NCI-H82 treated with DMSO at 0.1 percent for 48 hours (cell line): ENCODE results near the gene SASH3.

Experiments
- DNase-seq: peaks from one replicate; lab custom pipeline; 2025; ENCODE audit not compliant: unreplicated experiment; lab: John Stamatoyannopoulos, UW

SASH3 gene

DNA sequence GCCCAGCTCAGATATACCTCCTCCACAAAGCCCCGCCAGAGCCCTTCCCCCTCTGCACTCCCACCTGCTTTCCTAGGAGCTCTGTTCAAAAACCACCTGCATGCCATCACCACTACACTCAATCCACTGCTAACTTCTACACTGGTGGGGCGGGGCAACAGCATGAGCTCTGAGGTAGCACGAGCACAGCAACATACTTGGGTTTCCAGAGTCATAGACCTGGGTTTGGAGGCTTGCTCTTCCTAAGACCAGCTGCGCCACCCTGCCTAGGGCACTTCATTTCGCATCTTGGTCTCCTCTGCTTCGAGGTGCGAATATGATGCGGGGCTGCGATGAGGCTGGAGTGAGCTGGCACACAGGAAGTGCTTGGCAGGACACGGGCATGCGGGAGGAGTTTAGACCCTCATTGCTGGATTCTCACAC lies 3.6 kb downstream of the SASH3 start:
- no peak for DNase-seq

DNA sequence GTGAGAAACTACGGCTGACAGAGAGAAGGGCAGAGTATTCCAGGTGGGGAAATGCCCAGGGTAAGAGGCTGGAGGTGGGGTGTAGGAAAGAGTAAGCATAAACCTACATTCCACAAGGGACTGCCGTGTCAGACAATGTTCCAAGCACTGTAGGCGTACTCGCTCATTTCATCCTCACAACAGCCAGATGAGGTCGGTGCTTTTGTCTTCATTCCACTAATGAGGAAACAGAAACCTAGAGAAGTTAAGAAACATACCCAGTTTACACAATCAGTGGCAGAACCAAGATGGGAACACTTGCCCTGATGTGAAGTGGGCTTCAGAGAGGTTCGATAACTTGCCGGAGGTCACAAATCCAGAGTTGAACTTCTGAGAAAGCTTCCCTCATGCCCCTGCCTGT lies 4.6 kb downstream of the SASH3 start:
- no peak for DNase-seq

DNA sequence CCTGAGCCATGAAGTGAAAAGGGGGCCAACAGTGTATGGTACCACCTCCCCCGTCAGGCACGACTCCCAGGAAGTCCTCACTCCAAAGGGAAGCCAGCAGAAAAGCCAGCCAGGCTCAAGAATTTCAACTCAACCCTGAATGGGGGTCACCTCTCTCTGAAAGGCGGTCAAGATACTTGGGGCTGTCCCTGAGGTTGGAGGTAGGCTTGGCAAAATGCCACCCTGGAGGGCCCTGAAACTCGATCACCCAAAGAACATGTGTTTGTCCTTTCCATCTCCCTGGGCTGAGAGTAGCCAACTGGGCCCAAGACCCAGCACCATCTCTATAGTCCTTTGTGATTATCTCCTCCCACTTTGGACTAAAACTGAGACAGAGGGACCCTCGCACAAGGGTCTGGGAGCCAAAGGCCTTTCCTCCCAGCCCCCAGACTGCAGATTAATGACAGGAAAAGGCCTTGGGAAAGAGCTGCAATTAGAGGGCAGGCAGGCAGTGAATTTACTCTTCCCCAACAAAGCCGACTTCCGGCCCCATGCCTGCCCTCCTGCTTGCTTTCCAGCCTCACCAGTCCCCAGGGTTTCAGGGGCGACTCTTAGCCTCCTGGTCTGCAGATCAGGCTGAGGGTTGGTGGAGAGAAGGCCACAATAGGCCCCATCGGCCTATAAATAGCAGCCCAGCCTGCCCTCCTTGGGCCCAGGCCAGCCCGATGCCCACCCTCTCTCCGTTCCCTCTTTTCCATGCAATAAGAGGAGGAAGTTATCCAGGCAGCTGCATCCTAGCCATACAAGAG lies 5.6 kb downstream of the SASH3 start:
- no peak for DNase-seq

DNA sequence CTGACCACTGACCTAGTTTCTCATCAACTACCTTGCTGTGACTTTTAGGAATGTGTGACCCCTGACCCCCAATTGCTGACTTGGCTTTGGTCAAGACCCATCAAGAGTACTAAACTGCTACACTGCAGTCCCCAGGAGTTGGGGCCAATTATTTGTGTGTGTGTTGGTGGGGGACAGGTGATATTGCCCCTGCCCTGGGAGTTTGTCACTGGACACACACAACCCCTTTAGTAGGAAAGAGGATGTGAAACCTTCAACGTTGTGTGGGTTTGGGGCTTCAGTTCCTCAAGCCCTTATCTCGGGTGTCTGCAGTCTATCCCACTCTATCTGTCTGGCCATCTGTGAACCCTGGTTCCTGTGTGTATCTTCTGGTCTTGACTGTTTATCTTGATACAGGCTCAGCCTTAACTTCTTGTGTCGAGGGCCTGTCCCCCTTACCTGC lies 6.5 kb downstream of the SASH3 start:
- DNase-seq, result no peak

DNA sequence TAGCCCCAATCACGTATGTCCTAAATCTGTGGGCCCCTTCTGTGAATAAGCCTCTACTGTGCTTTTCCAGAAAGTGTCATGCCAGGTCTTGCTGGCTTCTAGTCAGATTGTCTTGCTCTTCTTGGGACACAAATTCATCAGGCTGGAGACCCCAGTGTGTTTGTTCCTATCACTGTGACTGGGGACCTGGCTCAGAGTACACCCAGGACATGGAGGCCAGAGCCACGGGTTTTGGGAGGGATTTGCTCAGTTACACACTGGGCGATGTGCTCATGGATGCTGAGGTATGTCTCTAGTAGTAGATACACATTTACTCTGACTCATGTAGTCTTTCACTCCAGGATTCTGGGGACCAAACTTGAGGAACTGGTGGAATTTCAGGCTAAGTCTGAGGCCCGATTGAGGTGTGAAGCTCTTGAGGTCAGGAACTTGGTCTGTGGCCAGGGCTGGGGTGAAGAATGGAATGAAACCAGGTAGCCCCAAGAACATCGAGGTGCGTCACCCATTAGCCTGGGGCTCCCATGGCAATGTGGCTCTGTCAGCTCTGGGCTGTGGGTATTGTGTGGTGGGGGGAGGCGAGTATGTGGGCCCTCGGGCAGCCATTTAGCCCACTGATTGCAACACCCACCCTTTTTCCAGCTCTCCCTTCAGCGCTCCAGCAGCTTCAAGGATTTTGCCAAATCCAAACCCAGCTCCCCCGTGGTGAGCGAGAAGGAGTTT lies 7.7 kb downstream of the SASH3 start:
- no peak for DNase-seq

DNA sequence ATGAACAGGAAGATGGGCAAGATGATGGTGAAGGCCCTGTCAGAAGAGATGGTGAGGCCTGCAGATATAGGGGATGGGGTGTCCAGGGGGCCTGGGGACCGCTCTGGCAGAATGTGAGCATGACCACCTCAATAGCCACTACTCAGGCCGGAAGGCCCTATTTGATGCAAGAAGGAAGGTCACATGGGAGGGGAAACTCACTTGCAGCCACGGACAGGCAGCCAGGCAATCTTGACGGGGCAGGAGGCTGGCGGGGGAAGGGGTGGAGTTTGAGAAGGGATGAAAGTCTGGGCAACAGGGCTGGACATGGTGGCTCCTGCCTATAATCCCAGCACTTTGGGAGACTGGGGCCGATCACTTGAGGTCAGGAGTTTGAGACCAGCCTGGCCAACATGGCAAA lies 8.8 kb downstream of the SASH3 start:
- no peak for DNase-seq

DNA sequence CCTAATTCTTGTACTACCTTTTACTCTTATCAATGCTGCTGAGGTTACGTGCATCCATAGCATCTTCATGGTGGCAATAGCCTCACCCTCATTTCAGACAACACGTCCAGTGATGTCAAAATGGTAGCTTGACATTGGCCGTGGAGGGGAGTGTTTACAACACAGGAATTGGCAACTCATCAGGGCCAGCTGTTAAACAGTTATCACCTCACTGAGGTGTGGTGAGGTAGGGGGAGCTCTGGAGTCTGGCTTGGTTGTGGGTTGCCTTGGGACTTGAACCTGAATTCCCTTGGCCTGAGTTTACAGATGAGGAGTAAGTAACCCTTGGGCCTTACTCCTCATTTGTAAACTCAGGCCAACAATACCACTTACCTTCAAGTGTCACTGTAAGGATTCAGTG lies 10.4 kb downstream of the SASH3 start:
- DNase-seq, result no peak

DNA sequence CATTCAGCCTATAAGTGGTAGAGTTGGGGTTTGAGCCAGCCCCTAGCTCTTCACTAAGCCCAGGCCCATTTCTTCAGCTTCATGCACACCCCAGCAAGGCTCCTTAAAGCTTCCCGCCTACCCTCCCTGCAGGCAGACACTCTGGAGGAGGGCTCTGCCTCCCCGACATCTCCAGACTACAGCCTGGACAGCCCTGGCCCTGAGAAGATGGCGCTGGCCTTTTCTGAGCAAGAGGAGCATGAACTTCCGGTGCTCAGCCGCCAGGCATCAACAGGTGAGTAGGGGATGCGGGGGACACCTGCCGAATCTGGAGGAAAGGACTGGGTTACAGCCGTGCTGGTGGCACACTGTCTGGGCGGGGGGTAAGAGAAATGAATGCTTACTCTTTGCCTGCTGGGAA lies 11.1 kb downstream of the SASH3 start:
- DNase-seq, result no peak

DNA sequence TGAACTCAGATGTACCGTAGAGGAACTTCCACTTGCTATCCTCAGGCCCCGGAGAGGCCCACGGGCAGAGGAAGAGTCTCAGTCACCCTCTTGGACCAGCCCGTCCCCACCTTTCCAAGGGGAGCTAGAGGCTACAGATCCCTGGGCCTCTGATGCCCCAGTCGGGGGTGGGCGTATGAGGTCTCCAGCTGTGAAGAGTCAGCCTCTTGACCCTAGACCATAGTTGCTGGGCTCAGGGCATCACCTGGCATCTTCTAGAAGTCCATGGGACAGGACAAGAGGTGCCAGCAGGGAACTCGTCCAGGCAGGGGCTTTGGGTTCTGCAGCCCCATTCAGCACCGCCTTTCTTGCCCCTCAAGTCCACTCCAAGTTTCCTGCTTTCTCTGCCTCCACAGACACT lies 11.6 kb downstream of the SASH3 start:
- DNase-seq, result no peak

DNA sequence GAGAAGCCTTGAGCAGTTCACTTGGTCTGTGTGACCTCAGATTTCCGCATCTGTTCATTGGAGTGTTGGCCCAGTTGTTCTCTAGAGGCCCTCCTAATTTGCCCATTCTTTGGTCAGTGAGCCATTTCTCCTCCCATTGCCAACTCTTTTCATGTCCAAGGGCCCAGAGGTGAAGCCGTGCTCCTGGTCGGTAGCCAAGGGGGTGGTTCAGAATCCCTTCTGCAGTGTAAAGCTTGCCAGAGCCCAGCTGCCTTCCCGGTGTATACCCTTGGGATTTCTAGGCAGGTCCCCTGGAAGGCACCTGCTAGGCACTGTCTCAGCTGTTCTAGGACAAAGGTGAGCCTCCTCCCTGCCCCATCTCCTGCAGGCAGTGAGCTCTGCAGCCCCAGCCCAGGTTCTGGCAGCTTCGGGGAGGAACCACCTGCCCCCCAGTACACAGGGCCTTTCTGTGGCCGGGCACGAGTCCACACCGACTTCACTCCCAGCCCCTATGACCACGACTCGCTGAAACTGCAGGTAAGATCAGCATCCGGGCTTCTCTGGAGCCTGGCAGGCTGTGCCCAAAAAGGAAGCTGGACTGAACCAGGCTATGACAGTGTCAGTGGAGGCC lies 12.3 kb downstream of the SASH3 start:
- no peak for DNase-seq

DNA sequence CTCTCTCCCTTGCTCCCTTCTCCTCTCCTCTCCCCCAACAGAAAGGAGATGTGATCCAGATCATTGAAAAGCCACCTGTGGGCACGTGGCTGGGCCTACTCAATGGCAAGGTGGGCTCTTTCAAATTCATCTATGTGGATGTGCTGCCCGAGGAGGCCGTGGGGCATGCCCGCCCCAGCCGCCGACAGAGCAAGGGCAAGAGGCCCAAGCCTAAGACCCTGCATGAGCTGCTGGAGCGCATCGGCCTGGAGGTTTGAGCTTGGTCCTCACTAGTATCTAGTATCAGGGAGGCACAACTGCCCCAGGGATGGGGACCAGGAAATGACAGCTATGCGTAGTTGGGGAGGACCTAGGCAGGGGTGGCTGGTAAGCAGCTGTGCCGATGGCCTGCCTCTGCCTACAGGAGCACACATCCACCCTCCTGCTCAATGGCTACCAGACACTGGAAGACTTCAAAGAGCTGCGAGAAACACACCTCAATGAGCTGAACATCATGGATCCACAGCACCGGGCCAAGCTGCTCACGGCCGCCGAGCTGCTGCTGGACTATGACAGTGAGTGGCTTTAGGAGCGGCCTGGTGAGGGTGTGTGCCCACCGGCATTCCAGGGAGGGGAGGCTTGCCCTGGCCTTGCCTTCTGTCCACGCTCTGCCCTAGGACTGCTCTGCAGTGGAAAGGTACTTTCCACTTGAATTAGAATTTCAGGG lies 13.0 kb downstream of the SASH3 start:
- no peak for DNase-seq

DNA sequence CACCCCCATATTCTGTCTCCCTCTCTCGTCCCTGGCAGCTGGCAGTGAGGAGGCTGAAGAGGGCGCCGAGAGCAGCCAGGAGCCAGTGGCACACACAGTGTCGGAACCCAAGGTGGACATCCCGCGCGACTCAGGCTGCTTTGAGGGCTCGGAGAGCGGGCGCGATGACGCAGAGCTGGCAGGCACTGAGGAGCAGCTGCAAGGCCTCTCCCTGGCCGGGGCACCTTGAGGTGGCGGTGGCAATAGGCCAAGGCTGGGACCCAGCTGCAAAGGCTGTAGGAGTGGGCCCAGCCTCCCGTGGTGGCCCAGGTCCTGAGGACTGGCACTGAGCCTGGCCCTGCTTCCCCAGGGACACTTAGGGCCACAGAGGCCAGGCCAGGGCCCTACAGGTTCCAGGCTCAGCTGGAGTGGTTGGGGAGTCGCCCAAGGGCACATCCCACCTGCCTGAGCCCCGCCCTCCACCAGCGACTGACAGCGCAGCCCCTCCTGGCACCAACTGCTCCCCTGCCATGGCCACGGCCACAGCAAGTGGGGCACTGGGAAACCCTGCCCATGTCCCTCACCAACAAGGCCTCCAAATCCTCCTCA lies 13.9 kb downstream of the SASH3 start:
- DNase-seq, result no peak

DNA sequence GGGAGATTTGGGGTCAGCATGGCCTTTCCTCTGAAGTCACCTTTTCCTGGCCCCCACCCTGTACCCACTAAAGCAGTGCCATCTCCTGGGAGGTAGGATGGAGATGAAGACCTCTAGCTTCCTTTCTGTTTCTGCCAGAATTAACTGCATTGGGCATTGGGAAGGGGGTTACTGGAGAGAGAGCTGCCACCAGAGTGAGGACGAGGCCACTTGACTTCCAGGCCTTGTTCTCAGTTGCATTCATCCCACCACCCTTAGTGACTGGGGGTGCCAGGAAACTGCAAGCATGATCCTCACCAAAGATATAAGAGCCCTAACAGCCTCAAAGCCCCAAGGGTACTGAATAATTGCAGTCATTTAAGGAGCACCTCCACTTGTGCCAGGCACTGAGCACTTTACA lies 15.8 kb downstream of the SASH3 start:
- DNase-seq, result no peak

DNA sequence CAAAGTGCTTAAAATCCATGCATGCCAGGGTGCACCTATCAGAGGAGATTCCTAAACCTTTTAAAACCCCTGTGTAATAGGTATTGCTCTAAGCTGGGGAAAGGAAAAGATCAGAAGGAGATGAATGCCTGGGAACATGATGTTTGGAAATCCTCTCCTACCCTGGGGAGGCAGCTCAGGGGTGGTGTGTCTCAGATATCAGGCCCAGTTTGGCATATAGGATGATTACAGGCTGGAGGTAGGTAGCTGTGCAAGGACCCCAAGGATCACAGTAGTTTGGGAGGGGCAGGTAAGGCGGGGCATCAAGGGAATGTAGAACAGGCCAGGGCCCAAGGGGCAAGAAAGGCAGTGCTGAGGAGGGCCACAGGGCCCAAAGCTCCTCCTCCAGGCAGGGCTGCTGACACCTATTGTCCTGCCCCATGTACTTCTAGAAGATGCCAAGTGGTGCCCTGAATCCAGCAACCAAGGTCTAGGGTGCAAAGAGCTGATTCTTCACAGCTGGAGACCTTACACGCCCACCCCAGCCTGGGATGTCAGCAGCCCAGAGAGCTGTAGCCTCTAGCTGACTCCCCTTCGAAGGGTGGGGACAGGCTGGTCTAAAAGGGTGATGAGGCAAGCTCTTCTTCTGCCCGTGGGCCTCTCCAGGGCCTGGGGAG lies 17.6 kb downstream of the SASH3 start:
- no peak for DNase-seq

DNA sequence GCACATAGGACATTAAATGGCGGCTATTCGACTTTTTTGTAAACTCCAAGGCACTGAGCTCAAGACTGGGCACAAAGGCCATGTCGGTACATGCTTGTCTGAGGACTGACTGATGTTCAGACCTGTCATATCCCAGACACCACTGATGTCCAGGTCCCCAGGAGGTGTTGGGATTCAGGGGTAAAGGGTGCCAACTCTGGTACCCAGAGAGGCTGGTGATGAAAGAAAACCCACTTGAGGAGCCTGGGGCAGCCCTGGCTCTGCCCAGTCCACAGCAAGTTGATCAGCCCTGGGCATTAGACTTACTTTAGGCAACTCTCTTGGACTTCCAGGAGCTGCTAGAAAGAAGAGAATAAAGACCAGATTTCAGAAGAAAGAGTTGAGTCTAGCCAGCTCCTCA lies 18.7 kb downstream of the SASH3 start:
- no peak for DNase-seq

DNA sequence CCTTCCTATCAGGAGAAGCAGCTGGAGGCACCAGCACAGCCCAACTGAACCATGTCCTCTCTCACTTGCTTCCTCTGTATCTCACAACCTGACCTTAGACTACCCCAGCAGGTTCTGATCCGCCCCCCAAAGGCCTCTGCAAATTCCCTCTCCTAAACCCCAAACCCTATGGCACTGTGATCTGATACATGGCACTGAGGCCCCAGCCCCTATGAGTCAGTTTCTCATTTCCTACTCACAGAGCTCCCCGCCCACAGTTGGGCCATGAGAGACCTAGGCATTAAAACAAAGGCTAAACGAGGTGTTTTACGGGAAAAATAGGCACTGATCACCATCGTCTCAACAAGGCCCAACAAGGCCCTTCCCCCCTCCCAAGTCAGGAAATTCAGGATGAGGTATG lies 19.1 kb downstream of the SASH3 start:
- no peak for DNase-seq

DNA sequence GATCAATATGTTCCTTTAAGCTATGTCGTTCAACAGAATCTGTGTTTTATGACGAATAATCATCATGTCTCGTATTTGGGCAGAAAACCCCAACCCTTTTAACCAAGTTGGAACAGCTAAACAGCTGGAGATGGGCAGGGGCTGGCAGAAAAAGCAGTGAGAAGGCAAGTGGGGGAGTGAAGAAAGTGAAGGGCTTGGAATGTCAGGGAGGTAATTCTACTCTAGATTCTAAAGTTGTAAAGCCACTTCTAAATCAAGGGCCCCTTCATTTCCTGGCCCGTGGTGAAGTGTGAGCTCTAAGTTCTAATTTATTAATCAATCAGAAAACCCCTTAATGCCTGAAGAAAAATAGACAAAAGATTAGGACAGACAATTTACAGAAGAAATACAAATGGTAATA lies 20.4 kb downstream of the SASH3 start:
- no peak for DNase-seq

DNA sequence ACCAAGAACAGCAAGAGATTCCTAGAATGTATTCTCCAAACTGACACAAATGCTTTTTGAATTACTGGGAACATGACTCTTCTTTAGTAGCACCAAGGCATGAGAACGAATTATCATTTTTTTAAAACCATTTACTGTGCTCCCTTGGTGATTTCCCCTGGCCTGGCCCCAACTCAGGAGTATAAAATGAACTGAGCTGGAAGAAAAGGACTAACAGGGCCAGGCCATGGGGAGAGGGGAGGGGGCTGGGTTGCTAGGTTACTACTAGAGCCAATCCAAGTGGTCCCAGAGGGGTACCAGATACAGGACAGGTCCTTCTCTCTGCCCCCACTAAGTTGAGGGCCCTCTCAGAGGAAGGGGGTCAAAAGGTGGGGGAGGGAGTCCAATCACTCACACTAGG lies 23.1 kb downstream of the SASH3 start:
- no peak for DNase-seq

DNA sequence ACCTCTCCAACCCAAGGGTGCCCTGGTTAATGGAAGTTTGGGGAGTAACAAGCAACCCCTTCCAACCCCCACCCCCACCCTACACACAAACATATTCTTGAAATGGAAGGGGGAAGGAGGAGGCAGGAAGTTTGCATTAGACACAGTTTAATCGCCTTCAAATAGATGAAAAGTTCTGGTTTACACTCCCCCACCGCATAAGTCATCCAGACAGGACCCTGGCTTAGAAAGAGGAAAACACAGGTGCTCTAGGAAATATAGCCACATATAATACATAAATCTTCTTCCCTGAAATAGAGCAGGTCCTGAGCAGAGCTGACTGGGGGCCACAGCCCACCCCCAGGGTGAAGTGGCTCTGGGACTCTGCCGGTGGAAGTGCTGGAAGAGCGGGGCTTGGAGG lies 25.1 kb downstream of the SASH3 start:
- no peak for DNase-seq

DNA sequence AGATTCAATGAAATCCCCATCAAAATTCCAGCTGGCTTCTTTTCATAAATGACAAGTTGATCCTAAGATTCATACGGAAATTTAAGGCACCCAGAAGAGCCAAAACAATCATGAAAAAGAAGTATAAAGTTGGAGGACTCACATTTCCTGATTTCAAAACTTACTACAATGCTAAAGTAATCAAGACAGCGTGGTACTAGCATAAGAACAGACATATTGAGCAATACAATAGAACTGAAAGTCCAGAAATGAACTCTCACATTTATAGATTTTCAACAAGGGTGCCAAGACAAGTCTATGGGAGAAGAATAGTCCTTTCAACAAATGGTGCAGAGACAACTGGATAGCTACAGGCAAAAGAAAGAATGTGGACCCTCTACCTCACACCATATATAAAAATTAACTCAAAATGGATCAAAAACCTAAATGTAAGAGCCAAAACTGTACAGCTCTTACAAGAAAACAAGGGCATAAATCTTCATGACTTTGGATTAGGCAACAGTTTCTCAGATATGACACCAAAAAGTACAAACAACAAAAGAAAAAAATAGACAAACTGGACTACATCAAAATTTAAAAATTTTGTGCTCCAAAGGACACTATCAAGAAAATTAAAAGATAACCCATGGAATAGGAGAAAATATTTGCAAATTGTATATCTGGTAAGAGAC lies 28.5 kb downstream of the SASH3 start:
- DNase-seq, result no peak
